ENCODE results near the gene ADGRV1. TPM values are rescaled to one million over a fixed set of nuclear protein-coding genes. Genes with fewer than 3 reads are reported as not detected.
A peak's percentile ranks its signal among the peaks of the same experiment; 100 is the strongest.
"Not testable (repeated sequence)": the region's sequence is repeated elsewhere in the genome, so short reads cannot be mapped to it uniquely, and the experiment has no call there.

ADGRV1 gene
- polyA plus RNA-seq, 3 donors: 8.4 to 12.8 (median 12.4) TPM

GRCh38 chr5:91052977-91053740 is 494.6 kb downstream of the ADGRV1 start:
- DNase-seq (ENCODE audit: extremely low read depth in 1 of 11, low read depth in 9 of 11, low spot score in 4 of 11): no peak

DNA sequence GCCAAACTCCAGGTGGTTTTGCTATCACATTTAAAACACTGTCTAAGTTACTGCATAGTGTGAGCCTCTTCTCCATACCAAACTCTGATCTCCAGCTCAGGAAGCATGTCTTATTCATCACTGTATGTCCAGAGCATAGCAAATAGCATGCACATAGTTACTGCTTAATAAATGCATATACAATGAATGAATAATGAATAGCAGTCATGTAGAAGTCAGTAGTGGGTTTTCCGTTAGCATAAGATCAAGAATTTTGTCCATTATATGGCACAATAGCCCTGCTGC is 495.1 kb downstream of the ADGRV1 start:
- DNase-seq (ENCODE audit: extremely low read depth in 1 of 11, low read depth in 9 of 11, low spot score in 4 of 11): no peak

- no peak for DNase-seq (ENCODE audit: extremely low read depth in 1 of 11, low read depth in 9 of 11, low spot score in 4 of 11)
Measured at GRCh38 chr5:91058155-91058554, 499.6 kb downstream of the ADGRV1 start.

DNA sequence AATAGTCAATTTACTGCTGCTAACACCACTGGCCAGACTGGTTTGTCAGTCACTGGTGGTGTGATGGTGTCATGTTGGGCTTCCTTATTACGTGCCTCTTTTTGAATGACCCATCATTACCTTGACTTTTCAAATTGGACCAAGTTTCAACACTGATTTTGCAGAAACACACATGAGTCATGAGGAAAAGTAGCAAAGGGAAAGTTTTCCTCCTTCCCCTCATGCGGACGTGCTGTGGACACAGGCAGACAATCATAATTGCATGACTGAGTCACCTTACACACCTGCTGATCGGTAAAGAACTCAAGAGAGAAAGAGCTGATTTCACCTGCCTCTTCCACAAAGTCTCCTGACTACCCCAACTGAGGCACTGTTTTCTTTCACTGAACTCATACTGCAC is 500.0 kb downstream of the ADGRV1 start:
- DNase-seq (ENCODE audit: extremely low read depth in 1 of 11, low read depth in 9 of 11, low spot score in 4 of 11): no peak

GRCh38 chr5:91059409-91059808 is 500.8 kb downstream of the ADGRV1 start:
- DNase-seq (ENCODE audit: extremely low read depth in 1 of 11, low read depth in 9 of 11, low spot score in 4 of 11): no peak

GRCh38 chr5:91061094-91061493 is 502.5 kb downstream of the ADGRV1 start:
- no peak for DNase-seq (ENCODE audit: extremely low read depth in 1 of 11, low read depth in 9 of 11, low spot score in 4 of 11)

GRCh38 chr5:91061946-91062562 is 503.5 kb downstream of the ADGRV1 start:
- no peak for DNase-seq (ENCODE audit: extremely low read depth in 1 of 11, low read depth in 9 of 11, low spot score in 4 of 11)

DNA sequence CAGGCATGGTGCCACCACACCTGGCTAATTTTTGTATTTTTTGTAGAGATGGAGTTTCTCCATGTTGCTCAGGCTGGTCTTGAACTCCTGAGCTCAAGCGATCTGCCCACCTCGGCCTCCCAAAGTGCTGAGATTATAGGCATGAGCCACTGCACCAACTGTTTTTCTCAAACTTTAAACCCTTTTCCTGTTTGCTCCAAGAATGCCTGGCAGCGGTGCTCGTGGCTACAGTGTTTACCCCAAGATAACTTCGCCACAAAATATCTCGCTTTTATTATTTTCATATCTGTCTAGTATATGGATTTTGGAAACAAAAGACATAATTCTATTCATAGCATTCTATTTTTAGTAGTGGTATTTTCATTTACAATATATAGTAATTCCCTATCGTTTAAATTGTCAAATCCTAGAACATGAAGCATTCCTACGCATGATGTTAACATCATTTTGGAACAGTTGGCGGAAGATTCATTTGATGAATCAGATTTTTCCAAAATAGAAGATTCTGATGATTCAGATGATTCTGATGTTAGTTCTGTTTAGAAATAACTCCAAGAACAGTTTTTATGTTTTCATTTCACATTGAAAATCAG is 504.6 kb downstream of the ADGRV1 start:
- not testable (repeated sequence) for DNase-seq (ENCODE audit: extremely low read depth in 1 of 11, low read depth in 9 of 11, low spot score in 4 of 11)

DNA sequence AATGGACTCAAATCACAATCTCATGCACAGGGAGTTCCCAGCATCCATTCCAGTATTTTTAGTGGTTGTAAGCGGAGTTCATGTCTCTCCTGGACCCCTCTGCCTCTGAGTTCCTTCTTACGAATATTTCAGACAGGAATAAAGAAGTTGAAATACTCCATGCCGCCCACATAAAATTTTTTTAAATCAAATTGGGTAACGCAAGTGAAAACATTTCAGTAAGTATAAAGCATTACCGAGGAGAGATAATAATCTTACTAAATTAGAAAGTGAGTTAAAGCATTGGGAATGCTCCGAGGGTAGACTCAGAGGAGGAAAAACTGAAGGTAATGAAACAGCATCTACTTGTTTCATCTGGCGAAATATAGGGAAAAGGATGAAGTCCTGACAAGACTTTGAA is 506.9 kb downstream of the ADGRV1 start:
- no peak for DNase-seq (ENCODE audit: extremely low read depth in 1 of 11, low read depth in 9 of 11, low spot score in 4 of 11)

- DNase-seq (ENCODE audit: extremely low read depth in 1 of 11, low read depth in 9 of 11, low spot score in 4 of 11): no peak
Measured at GRCh38 chr5:91069364-91069763, 510.8 kb downstream of the ADGRV1 start.

- no peak for DNase-seq (ENCODE audit: extremely low read depth in 1 of 11, low read depth in 9 of 11, low spot score in 4 of 11)
Measured at GRCh38 chr5:91070761-91071550, 512.4 kb downstream of the ADGRV1 start.

GRCh38 chr5:91072881-91073280 is 514.3 kb downstream of the ADGRV1 start:
- no peak for DNase-seq (ENCODE audit: extremely low read depth in 1 of 11, low read depth in 9 of 11, low spot score in 4 of 11)

DNA sequence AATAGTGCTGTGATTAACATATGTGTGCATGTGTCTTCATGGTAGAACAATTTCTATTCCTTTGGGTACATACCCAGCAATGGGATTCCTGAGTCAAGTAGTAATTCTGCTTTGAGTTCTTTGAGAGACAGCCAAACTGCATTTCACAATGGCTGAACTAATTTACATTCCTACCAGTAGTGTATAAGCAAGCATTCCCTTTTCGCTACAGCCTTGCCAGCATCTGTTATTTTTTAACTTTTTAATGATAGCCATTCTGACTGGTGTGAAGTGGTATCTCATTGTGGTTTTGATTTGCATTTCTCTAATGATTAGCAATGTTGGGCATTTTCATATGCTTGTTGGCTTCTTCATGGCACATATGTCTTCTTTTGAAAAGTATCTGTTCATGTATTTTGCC is 516.0 kb downstream of the ADGRV1 start:
- no peak for DNase-seq (ENCODE audit: extremely low read depth in 1 of 11, low read depth in 9 of 11, low spot score in 4 of 11)

DNA sequence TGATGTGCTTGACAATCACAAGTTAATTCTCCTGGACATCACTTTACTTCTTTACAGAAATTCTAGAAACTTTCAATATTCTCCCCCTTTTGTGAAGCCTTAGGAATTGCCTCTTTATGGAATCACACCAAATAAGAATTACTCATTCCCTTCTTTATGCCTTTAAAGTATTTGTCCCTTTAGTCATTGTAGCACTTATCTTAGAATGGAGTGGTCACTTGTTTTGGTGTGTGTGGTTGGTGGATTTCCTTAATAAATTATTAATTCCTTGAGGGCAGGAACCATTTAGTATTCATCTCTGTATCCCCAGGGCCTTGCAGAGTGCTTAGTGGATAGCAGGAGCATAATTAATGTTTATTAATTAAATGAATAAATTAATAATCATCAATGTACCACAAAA is 517.5 kb downstream of the ADGRV1 start:
- DNase-seq (ENCODE audit: extremely low read depth in 1 of 11, low read depth in 9 of 11, low spot score in 4 of 11): no peak

DNA sequence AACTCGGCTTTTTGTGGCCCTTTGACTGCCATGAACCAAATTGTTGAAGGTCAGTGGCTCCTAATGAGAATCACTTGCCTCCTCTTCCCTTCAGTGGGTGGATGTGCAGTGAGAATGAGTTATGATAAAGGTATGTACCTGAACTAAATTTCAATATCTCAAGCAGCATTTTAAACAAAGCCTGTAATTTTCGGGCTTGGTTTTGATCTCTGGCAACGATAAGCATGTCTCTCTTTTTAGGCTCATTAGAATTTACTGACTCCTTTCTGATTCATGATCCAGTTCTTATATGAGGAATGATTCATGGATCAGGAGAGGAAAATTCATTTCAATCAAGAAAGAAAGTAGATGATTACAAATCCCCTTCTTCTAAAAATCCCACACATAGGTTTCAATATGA is 519.0 kb downstream of the ADGRV1 start:
- no peak for DNase-seq (ENCODE audit: extremely low read depth in 1 of 11, low read depth in 9 of 11, low spot score in 4 of 11)

DNA sequence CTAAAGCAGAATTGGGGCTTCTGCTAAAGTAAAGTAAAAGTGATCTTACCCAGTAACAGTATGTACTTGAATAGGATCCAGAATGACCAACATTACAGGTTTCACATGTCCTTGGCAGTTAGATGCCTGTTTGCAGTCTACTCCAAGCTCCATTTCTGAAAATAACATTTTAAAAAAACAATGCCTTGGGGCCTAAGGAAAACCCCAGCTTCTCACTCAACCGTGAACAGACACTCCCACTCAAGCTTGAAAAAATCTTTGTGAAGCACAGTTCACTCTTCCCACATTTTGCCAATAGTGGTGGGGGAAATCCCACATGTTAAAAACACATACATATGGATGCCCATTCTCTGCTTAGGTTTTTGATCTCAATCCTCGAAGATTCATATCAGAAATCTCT is 520.4 kb downstream of the ADGRV1 start:
- DNase-seq (ENCODE audit: extremely low read depth in 1 of 11, low read depth in 9 of 11, low spot score in 4 of 11): peak in 4 of 11 donors; percentile 34 to 54 (median 48)

DNA sequence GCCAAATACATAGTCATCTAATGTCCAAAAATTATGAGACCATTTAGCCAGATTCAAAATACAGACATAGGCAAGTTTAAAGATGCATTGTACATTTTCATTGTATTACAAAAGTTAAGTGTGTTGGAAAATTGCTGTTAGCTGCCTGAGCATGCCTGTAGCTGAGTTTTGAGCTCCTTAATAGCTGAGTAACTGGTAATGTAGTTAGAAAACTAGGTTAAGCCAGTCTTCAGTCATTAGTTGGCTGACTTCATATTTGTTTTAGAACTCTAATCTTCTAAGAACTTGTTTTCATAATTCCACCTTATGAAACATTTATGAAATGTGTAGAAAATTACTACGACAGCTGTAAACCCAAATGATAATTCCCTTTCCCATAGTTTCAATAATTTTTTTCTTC is 531.2 kb downstream of the ADGRV1 start:
- no peak for DNase-seq (ENCODE audit: extremely low read depth in 1 of 11, low read depth in 9 of 11, low spot score in 4 of 11)

GRCh38 chr5:91090995-91091394 is 532.4 kb downstream of the ADGRV1 start:
- DNase-seq (ENCODE audit: extremely low read depth in 1 of 11, low read depth in 9 of 11, low spot score in 4 of 11): no peak

GRCh38 chr5:91091471-91092234 is 533.1 kb downstream of the ADGRV1 start:
- no peak for DNase-seq (ENCODE audit: extremely low read depth in 1 of 11, low read depth in 9 of 11, low spot score in 4 of 11)
